Right lobe of liver (tissue), 6 donors: ENCODE measurements around the gene PDXDC1. TPM values are rescaled to one million over a fixed set of nuclear protein-coding genes. Genes with fewer than 3 reads are reported as not detected.

ENCODE experiments used
- ATAC-seq, 4 donors: fragments of 200-7000 bp; cut with Tn5 transposase; one replicate each; pipeline ENCODE4 v1.9.1; 2020; ENCODE audit warnings: mild to moderate bottlenecking in 4 of 4, moderate library complexity in 4 of 4
- DNase-seq, 3 donors: peaks; one replicate each; pipeline ENCODE4 v3.0.0-alpha.2; 2020
- H3K27ac ChIP-seq, 3 donors: fragments of 200-600 bp; one replicate each; pipeline ENCODE4 v1.8.0; 2022
- H3K27me3 ChIP-seq, 2 donors: fragments of 200-600 bp; one replicate each; pipeline ENCODE4 v1.8.0; 2022
- H3K36me3 ChIP-seq, 4 donors: fragments of 200-600 bp; sonication (generic) in 1 of 4; one replicate each; pipeline versions ENCODE4 v1.5.1 to v1.8.0; 2017 to 2022; ENCODE audit warnings: control low read depth in 1 of 4
- H3K4me1 ChIP-seq, 4 donors: fragments of 200-600 bp; sonication (generic) in 1 of 4; one replicate each; pipeline versions ENCODE4 v1.5.1 to v1.8.0; 2017 to 2022; ENCODE audit warnings: control low read depth in 1 of 4
- H3K4me3 ChIP-seq, 3 donors: fragments of 200-600 bp; one replicate each; pipeline ENCODE4 v1.8.0; 2022
- H3K9me3 ChIP-seq, 4 donors: fragments of 200-600 bp; sonication (generic) in 1 of 4; one replicate each; pipeline versions ENCODE4 v1.5.1 to v1.8.0; 2017 to 2022; ENCODE audit warnings: control low read depth in 1 of 4
- POLR2A ChIP-seq: fragments of 450-650 bp; IDR thresholded peaks from one replicate; pipeline ENCODE4 v1.6.1; 2017; ENCODE audit warnings: antibody characterized with exemption, mild to moderate bottlenecking
- WGBS: methylation state at CpG from one replicate; pipeline ENCODE4 v1.1.6; 2018; ENCODE audit warnings: low coverage, low lambda C conversion rate; ENCODE audit not compliant: insufficient coverage; ENCODE audit errors: missing lambda C conversion rate; 5-methylcytosine and 5-hydroxymethylcytosine counted together
- intact Hi-C, 2 donors: fragments of 100-400 bp; cut with DNase I; formaldehyde crosslinking; loops; one replicate each; pipeline versions ENCODE4 v1.11.2 to v1.14.1; 2022
- total RNA-seq, 6 experiments: library from RNA; depleted of rRNA in 2 of 6; stranded (reverse); fragments of >200 nt in 2 of 6; fragmentation: NEBNext Ultra II Directional in 3 of 6; extraction: Animal tissue kit (Norgen Biotek cat#: 25700) in 3 of 6; gene quantifications; one replicate each; pipeline versions ENCODE4 v1.1.0 to v1.2.4, GENCODE V29; 2016 to 2023
- TF ChIP-seq, protein P1 (sequence below), 4 donors: fragments of 200-600 bp in 3 of 4; fragments of 450-650 bp in 1 of 4; IDR thresholded peaks; one replicate each; pipeline versions ENCODE4 v1.5.1 to v1.8.0; 2016 to 2022; ENCODE audit warnings: antibody characterized with exemption in 4 of 4, mild to moderate bottlenecking in 2 of 4
- donor health status: DM: no; HTN: yes; CAD: no.
- donor health status: DM: no; HTN: no; CAD: no.
- donor health status: DM: no; HTN: no; CAD: no.
- donor health status: DM: no; HTN: yes; CAD: no.
- donor health status: DM: no; HTN: yes; CAD: no.

The PDXDC1 gene
- total RNA-seq, 6 experiments from 2014 or later, result 78.8 to 144 (median 111) TPM

DNA sequence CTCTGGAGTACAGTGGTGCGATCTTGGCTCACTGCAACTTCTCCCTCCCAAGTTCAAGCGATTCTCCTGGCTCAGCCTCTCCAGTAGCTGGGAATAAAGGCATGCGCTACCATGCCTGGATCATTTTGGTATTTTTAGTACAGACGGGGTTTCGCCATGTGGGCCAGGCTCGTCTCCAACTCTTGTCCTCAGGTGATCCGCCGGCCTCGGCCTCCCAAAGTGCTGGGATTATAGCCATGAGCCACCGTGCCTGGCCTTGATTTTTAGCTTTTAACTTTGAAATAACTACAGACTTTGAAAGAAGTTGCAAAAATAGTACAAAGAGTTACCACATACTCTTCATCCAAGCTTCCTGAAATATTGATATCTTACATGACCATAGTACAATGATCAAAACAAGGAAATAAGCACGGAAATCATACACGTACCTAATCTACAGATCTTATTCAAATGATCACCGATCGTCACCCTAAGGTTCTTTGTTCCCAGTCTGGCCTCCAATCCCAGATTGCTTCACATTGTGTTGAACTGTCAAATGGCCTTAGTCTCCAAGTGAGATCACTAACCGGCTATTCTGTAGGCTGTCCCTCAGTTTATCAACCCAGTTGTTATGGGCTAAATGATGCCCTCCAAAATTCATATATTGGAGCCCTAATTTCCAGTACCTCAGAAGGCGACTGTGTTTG is 19.1 kb upstream of the PDXDC1 start:
- 35% methylated on average over 16 of the region's 16 CpGs for WGBS
- peak; percentile 76 to 93 (median 93) for DNase-seq

DNA sequence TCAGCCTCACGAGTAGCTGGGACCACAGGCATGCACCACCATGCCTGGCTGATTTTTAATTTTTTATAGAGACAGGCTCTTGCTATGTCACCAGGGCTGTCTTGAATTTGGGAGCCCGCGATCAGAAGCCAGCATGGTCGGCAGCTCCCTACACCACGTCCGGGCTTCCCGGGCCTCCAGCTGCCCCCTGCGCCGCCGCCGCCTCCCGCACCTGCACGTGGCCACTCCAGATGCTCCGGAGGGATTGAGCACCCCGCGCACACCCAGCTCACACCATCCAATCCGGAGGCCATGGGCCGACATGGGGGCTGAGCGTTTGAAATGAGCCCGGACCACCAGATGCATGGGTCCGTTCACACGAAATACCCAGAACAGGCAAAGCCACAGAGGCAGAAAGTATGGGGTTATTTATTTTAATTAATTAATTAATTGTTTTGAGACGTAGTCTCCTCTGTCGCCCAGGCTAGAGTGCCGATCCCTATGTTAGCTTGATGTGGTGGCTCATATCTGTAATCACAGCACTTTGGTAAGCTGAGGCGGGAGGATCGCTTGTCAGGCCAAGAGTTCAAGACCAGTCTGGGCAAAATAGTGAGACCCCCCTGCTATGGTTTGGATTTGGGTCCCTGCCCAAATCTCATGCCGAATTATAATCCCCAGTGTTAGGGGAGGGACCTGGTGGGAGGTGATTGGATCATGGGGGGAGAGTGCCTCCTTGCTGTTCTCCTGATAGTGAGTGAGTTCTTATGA is 17.1 kb upstream of the PDXDC1 start:
- peaks cover 0 to 25% (median 10%) of the 10 kb centered on the region in 4 donors for H3K4me1 ChIP-seq
- no peaks in the 10 kb centered on the region for H3K9me3 ChIP-seq
- WGBS, result 93% methylated on average over 25 of the region's 28 CpGs
- intact Hi-C loops, result no loop called here
- TF ChIP-seq, protein P1, sequence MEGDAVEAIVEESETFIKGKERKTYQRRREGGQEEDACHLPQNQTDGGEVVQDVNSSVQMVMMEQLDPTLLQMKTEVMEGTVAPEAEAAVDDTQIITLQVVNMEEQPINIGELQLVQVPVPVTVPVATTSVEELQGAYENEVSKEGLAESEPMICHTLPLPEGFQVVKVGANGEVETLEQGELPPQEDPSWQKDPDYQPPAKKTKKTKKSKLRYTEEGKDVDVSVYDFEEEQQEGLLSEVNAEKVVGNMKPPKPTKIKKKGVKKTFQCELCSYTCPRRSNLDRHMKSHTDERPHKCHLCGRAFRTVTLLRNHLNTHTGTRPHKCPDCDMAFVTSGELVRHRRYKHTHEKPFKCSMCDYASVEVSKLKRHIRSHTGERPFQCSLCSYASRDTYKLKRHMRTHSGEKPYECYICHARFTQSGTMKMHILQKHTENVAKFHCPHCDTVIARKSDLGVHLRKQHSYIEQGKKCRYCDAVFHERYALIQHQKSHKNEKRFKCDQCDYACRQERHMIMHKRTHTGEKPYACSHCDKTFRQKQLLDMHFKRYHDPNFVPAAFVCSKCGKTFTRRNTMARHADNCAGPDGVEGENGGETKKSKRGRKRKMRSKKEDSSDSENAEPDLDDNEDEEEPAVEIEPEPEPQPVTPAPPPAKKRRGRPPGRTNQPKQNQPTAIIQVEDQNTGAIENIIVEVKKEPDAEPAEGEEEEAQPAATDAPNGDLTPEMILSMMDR (IDR thresholded peaks at IDR 0.05), result no peak
- TF ChIP-seq POLR2A, result no peak
- ATAC-seq (peak in 1 of 4 donors; percentile 30), DNase-seq (peak in 1 of 3 donors; percentile 49)
- H3K27ac ChIP-seq, result no peak overlapping the region
- no peak overlapping the region for H3K4me3 ChIP-seq
- H3K36me3 ChIP-seq, result no peaks in the 10 kb centered on the region
- no peaks in the 10 kb centered on the region for H3K27me3 ChIP-seq

More for the DNA sequence above, 19.1 kb upstream of the PDXDC1 start:
- no peaks in the 10 kb centered on the region for H3K36me3 ChIP-seq
- peak overlapping the region in 2 of 3 donors; percentile 33 to 61 for H3K27ac ChIP-seq
- H3K4me3 ChIP-seq, result no peak overlapping the region
- H3K4me1 ChIP-seq, result peaks cover 0 to 25% (median 10%) of the 10 kb centered on the region in 4 donors
- no peaks in the 10 kb centered on the region for H3K27me3 ChIP-seq
- no peaks in the 10 kb centered on the region for H3K9me3 ChIP-seq
- TF ChIP-seq POLR2A, result no peak
- TF ChIP-seq, protein P1 (IDR thresholded peaks at IDR 0.05), result no peak
- intact Hi-C loops, result no loop called here
- ATAC-seq, result peak; percentile 89 to 93 (median 92)

DNA sequence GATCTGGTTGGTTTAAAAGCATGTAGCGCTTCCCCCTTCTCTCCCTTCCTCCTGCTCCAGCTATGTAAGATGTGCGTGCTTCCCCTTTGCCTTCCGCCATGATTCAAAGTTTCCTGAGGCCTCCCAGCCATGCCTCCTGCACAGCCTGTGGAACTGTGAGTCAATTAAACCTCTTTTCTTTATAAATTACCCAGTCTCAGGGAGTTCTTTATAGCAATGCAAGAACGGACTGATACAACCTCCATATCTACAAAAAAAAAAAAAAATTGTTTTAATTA is 16.6 kb upstream of the PDXDC1 start:
- ATAC-seq, result no peak
- WGBS, result 96% methylated on average over 4 of the region's 4 CpGs

DNA sequence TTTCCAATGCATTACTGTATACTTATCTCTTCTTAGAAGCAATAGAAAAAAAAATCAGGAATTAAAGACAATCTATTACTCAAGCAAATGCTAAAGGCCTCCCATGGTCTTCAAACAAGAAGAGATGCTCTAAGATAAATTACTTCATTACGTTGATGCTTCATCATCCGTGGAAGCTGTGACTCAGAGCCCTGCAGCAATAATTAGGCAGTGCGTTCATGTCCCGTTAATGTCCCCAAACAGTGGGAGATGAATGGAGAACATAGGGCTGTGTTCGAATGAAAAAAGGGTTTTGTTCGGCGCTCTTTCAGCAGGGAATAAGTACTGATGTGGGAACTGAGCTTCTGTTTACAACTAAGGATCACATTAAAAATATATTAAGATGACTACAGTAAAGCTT is 15.9 kb upstream of the PDXDC1 start:
- DNase-seq (no peak), ATAC-seq (no peak)
- Histone ChIP-seq H3K4me1 (peaks cover 0 to 25% (median 10%) of the 10 kb centered on the region in 4 donors), H3K9me3 (no peaks in the 10 kb centered on the region), H3K27me3 (no peaks in the 10 kb centered on the region), H3K4me3 (no peak overlapping the region), H3K36me3 (no peaks in the 10 kb centered on the region), H3K27ac (no peak overlapping the region)
- 78% methylated on average over 7 of the region's 7 CpGs for WGBS
- intact Hi-C loops, result no loop called here
- TF ChIP-seq, protein P1 (IDR thresholded peaks at IDR 0.05), result no peak
- no peak for TF ChIP-seq POLR2A

More for the DNA sequence above, 16.6 kb upstream of the PDXDC1 start:
- H3K9me3 ChIP-seq, result no peaks in the 10 kb centered on the region
- H3K4me3 ChIP-seq, result no peak overlapping the region
- no peaks in the 10 kb centered on the region for H3K36me3 ChIP-seq
- TF ChIP-seq, protein P1 (IDR thresholded peaks at IDR 0.05), result no peak
- TF ChIP-seq POLR2A, result no peak
- DNase-seq, result no peak
- H3K27me3 ChIP-seq, result no peaks in the 10 kb centered on the region
- H3K4me1 ChIP-seq, result peaks cover 0 to 25% (median 10%) of the 10 kb centered on the region in 4 donors
- intact Hi-C loops, result no loop called here
- no peak overlapping the region for H3K27ac ChIP-seq
